IMR-90 (cell line): ENCODE data around the gene DAB2. TPM values are rescaled to one million over a fixed set of nuclear protein-coding genes. Genes with fewer than 3 reads are reported as not detected.
A peak's percentile ranks its signal among the peaks of the same experiment; 100 is the strongest.

Source experiments
- ATAC-seq: fragments of 200-7000 bp; cut with Tn5 transposase; 2 replicates; pipeline ENCODE4 v1.9.1; 2020; ENCODE audit warnings: low read depth, mild to moderate bottlenecking, moderate library complexity
- BruUV-seq: library from RNA; stranded (reverse); fragments of 400-500 nt; replicated peaks from 2 replicates; lab custom pipeline; 2021; lab: Mats Ljungman, UMichigan
- CTCF ChIA-PET: fragments of 300-600 bp; formaldehyde crosslinking; extraction: SDS; loops from one replicate; lab custom pipeline; 2021; ENCODE audit warnings: antibody characterized with exemption; lab: Yijun Ruan, JAX
- POLR2A ChIA-PET: fragments of 300-600 bp; sonication (Branson Sonifier 250); formaldehyde crosslinking; loops from one replicate; lab custom pipeline; 2022; ENCODE audit warnings: antibody characterized with exemption; ENCODE audit not compliant: unreplicated experiment; lab: Charles Lee
- DNase-seq: peaks from one replicate; pipeline ENCODE4 v3.0.0; 2013
- H2AFZ ChIP-seq: replicated peaks from 2 replicates; pipeline ENCODE3; 2013; ENCODE audit warnings: low read length, mild to moderate bottlenecking; ENCODE audit not compliant: poor library complexity
- H2AK5ac ChIP-seq: 2 replicates; pipeline ENCODE4 v1.6.1; 2013; ENCODE audit warnings: low read depth, low read length, inconsistent platforms
- H2AK9ac ChIP-seq: replicated peaks from 2 replicates; pipeline ENCODE3; 2013; ENCODE audit warnings: mild to moderate bottlenecking, low read depth, low read length, moderate library complexity; ENCODE audit not compliant: poor library complexity
- H2BK120ac ChIP-seq: 2 replicates; pipeline ENCODE4 v1.6.1; 2013; ENCODE audit warnings: low read depth, low read length, inconsistent platforms
- H2BK15ac ChIP-seq: 3 replicates; pipeline ENCODE4 v1.6.1; 2013; ENCODE audit warnings: low read depth, low read length, inconsistent platforms
- H2BK20ac ChIP-seq: 2 replicates; pipeline ENCODE4 v1.6.1; 2013; ENCODE audit warnings: low read depth, mild to moderate bottlenecking, inconsistent platforms, low read length, moderate library complexity
- H2BK5ac ChIP-seq: 2 replicates; pipeline ENCODE4 v1.6.1; 2013; ENCODE audit warnings: mild to moderate bottlenecking, low read depth, low read length, inconsistent platforms; ENCODE audit not compliant: poor library complexity, severe bottlenecking
- H3K14ac ChIP-seq: replicated peaks from 2 replicates; pipeline ENCODE4 v1.6.1; 2013; ENCODE audit warnings: low read depth, low read length, inconsistent platforms
- H3K18ac ChIP-seq: 2 replicates; pipeline ENCODE4 v1.6.1; 2013; ENCODE audit warnings: low read depth, low read length, control low read depth
- H3K23ac ChIP-seq: 2 replicates; pipeline ENCODE4 v1.6.1; 2013; ENCODE audit warnings: low read depth, low read length, inconsistent platforms
- H3K27ac ChIP-seq: 2 replicates; pipeline ENCODE4 v1.5.1; 2013; ENCODE audit warnings: mild to moderate bottlenecking, control low read depth, low read length; ENCODE audit not compliant: insufficient read depth
- H3K27me3 ChIP-seq: 2 replicates; pipeline ENCODE4 v1.6.1; 2013; ENCODE audit warnings: low read length; ENCODE audit not compliant: control insufficient read depth, insufficient read depth
- H3K36me3 ChIP-seq: 2 replicates; pipeline ENCODE4 v1.6.1; 2013; ENCODE audit warnings: low read length, mixed read lengths; ENCODE audit not compliant: control insufficient read depth, insufficient read depth
- H3K4ac ChIP-seq: 2 replicates; pipeline ENCODE4 v1.6.1; 2013; ENCODE audit warnings: low read depth, low read length, inconsistent platforms
- H3K4me1 ChIP-seq: 2 replicates; pipeline ENCODE4 v1.6.1; 2013; ENCODE audit warnings: low read length, mixed read lengths; ENCODE audit not compliant: control insufficient read depth, insufficient read depth
- H3K4me2 ChIP-seq: 2 replicates; pipeline ENCODE4 v1.6.1; 2013; ENCODE audit warnings: low read depth, mild to moderate bottlenecking, control low read depth, low read length, moderate library complexity
- H3K4me3 ChIP-seq: 2 replicates; pipeline ENCODE4 v1.5.1; 2013; ENCODE audit warnings: low read depth, mild to moderate bottlenecking, control low read depth, low read length, moderate library complexity; ENCODE audit not compliant: insufficient read depth
- H3K56ac ChIP-seq: 2 replicates; pipeline ENCODE4 v1.6.1; 2013; ENCODE audit warnings: low read length, inconsistent platforms; ENCODE audit not compliant: insufficient read depth; ENCODE audit errors: extremely low read depth
- H3K79me1 ChIP-seq, 2 experiments: 2 replicates each; pipeline ENCODE4 v1.6.1; 2013; ENCODE audit warnings: low read length in 2 of 2, inconsistent platforms in 1 of 2, low read depth in 1 of 2
- H3K9ac ChIP-seq: 2 replicates; pipeline ENCODE4 v1.6.1; 2013; ENCODE audit warnings: low read depth, low read length, control low read depth
- H3K9me1 ChIP-seq: 2 replicates; pipeline ENCODE4 v1.6.1; 2013; ENCODE audit warnings: low read length, inconsistent platforms; ENCODE audit not compliant: insufficient read depth
- H3K9me3 ChIP-seq: 2 replicates; pipeline ENCODE4 v1.6.1; 2013; ENCODE audit warnings: low read length; ENCODE audit not compliant: control insufficient read depth, insufficient read depth
- H4K20me1 ChIP-seq: 2 replicates; pipeline ENCODE4 v1.6.1; 2013; ENCODE audit warnings: low read length, inconsistent platforms; ENCODE audit not compliant: insufficient read depth
- H4K5ac ChIP-seq: 2 replicates; pipeline ENCODE4 v1.6.1; 2013; ENCODE audit warnings: mild to moderate bottlenecking, low read depth, low read length, control low read depth
- H4K8ac ChIP-seq, 2 experiments: 2 replicates each; pipeline ENCODE4 v1.6.1; 2013; ENCODE audit warnings: low read depth in 2 of 2, low read length in 2 of 2, control low read depth in 1 of 2, inconsistent platforms in 1 of 2
- H4K91ac ChIP-seq: 2 replicates; pipeline ENCODE4 v1.6.1; 2013; ENCODE audit warnings: low read depth, low read length, inconsistent platforms; ENCODE audit not compliant: insufficient read depth
- MAFK ChIP-seq: IDR thresholded peaks from 2 replicates; pipeline ENCODE4 v1.6.1; 2012; ENCODE audit warnings: low read depth, low read length, improper control_type of control experiment
- MAZ ChIP-seq: IDR thresholded peaks from 2 replicates; pipeline ENCODE4 v1.6.1; 2012; ENCODE audit warnings: low read depth, mild to moderate bottlenecking, low read length, improper control_type of control experiment, moderate library complexity, borderline replicate concordance
- RFX5 ChIP-seq: IDR thresholded peaks from 2 replicates; pipeline ENCODE4 v1.8.0; 2012; ENCODE audit warnings: low read depth, mild to moderate bottlenecking, low read length, moderate library complexity
- WGBS, 2 experiments: methylation state at CpG; one replicate each; pipeline versions ENCODE4 v1.1.5 to v1.1.7; 2013; ENCODE audit warnings: missing lambda C conversion rate in 2 of 2; ENCODE audit not compliant: insufficient read length in 1 of 2; ENCODE audit errors: extremely low coverage in 2 of 2; 5-methylcytosine and 5-hydroxymethylcytosine counted together
- dilution Hi-C: fragments of 300-500 bp; cut with HindIII; formaldehyde crosslinking; loops from one replicate; pipeline ENCODE4 v1.14.3; 2018; ENCODE audit warnings: low sequenced_read_pairs; ENCODE audit not compliant: unreplicated experiment
- in situ Hi-C: fragments of 300-500 bp; cut with MboI; formaldehyde crosslinking; loops from 3 replicates; pipeline ENCODE4 v1.14.3; 2019; ENCODE audit warnings: low sequenced_read_pairs, inconsistent platforms, mixed read lengths
- intact Hi-C: fragments of 100-400 bp; cut with micrococcal nuclease; formaldehyde crosslinking; loops from 2 replicates; pipeline ENCODE4 v1.10.0; 2022
- polyA plus RNA-seq, 3 experiments: library from polyadenylated mRNA; depleted of rRNA; stranded (reverse); fragments of >200 nt; gene quantifications; 2 replicates each; pipeline ENCODE4 v1.2.3, GENCODE V29; 2012; ENCODE audit warnings: low replicate concordance in 1 of 3
- total RNA-seq: library from RNA; depleted of rRNA; stranded (reverse); fragments of >200 nt; gene quantifications from 2 replicates; pipeline ENCODE4 v1.2.3, GENCODE V29; 2012

DAB2 gene
- total and polyA plus RNA-seq, 2 of the 4 experiments (the other 2 are of a cell fraction), result 50.0 to 101 TPM

DNA sequence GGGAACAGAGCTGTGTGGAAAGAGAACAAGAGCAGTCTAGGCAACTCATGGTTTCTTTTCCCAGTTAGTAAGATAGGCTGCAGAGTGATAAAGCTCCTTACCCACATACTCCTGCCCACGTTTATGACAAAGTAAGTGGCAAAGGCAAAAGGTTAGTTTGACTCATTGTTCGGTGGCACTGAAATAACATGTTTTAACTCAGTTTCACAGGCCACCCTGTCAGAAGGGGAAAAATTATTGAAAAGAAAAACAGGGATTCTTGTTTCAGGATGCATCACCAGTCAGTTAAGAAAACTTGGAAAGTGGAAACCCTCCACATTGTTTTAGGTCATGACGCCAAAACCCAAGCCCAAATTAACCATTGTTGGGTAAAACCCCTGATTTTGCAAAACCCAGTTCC is 22.3 kb upstream of the DAB2 start:
- DNase-seq (peak; percentile 31), ATAC-seq (no peak; the same call in 1 of the 2 replicates)
- H3K4me2 ChIP-seq, result no peak overlapping the region
- H2AK5ac ChIP-seq, result no peak overlapping the region
- no peak overlapping the region for H2BK15ac ChIP-seq
- H2AK9ac ChIP-seq, result no peak overlapping the region
- H3K4me3 ChIP-seq, result no peak overlapping the region
- peaks cover 4% of the 10 kb centered on the region; the same call in 1 of the 2 replicates for H3K9me1 ChIP-seq
- H3K4me1 ChIP-seq, result peaks cover 3% of the 10 kb centered on the region
- H2BK20ac ChIP-seq, result no peak overlapping the region
- POLR2A ChIA-PET, result no interaction called here
- no peaks in the 10 kb centered on the region for H3K9me3 ChIP-seq
- no peak overlapping the region for H3K9ac ChIP-seq
- TF ChIP-seq MAZ (no peak), MAFK (no peak), RFX5 (no peak)
- no peak overlapping the region for H2BK120ac ChIP-seq
- intact Hi-C loops (no loop called here), in situ Hi-C loops (no loop called here), dilution Hi-C loops (no loop called here)
- peak overlapping the region; percentile 83; the same call in 1 of the 2 replicates for H3K18ac ChIP-seq
- H3K27me3 ChIP-seq, result no peaks in the 10 kb centered on the region
- no peak overlapping the region for H2AFZ ChIP-seq
- H3K79me1 ChIP-seq, result no peaks in the 10 kb centered on the region
- no peak overlapping the region; the same call in 1 of the 2 replicates for H4K5ac ChIP-seq
- no CpG with 5 or more reads among the region's 3 CpGs for WGBS, 2 experiments
- no peak overlapping the region for H3K23ac ChIP-seq
- H4K8ac ChIP-seq, result 0 out of 4 replicates have a peak overlapping the region, but pooled peaks of 1 of the 2 experiments have one; percentile 28
- CTCF ChIA-PET, result interaction anchor here (0.8 kb wide), 1 partner anchor 100 kb away, joined by 3 read pairs; no protein-coding TSS in a partner anchor
- no peak overlapping the region for H3K4ac ChIP-seq
- H4K20me1 ChIP-seq, result no peaks in the 10 kb centered on the region
- no peak overlapping the region for H2BK5ac ChIP-seq
- H3K27ac ChIP-seq, result no peak overlapping the region
- H3K14ac ChIP-seq, result no peak overlapping the region
- no TSS peak for BruUV-seq
- H4K91ac ChIP-seq, result no peak overlapping the region
- H3K36me3 ChIP-seq, result no peaks in the 10 kb centered on the region
- H3K56ac ChIP-seq, result no peak overlapping the region
